ENCODE measurements around the gene MAF.

- TF ChIP-seq CTCF (IDR thresholded peaks at IDR 0.05), result no peak
- TF ChIP-seq POLR2A (IDR thresholded peaks at IDR 0.05), result no peak
Measured at GRCh38 chr16:79625738-79626137, 25.2 kb upstream of the MAF start.
